ENCODE measurements around the gene DYRK2. TPM values are rescaled to one million over a fixed set of nuclear protein-coding genes. Genes with fewer than 3 reads are reported as not detected.
A peak's percentile ranks its signal among the peaks of the same experiment; 100 is the strongest.

The DYRK2 gene
- total and polyA plus RNA-seq, 10 donors = 5.0 to 42.8 (median 35.5) TPM

- intact Hi-C loops (cut with DNase I; ENCODE audit: low total_unique reads) = no loop called here
- H3K9me3 ChIP-seq = no peaks in the 10 kb centered on the region
- no peak for TF ChIP-seq POLR2A (IDR thresholded peaks at IDR 0.05)
- no peak for TF ChIP-seq POLR2AphosphoS5 (IDR thresholded peaks at IDR 0.05)
- peaks cover 0 to 75% (median 11%) of the 10 kb centered on the region in 6 donors for H3K4me1 ChIP-seq
- no peak for DNase-seq
- no peaks in the 10 kb centered on the region for H3K27me3 ChIP-seq (replicated peaks in 1 of 7)
- WGBS, 5 donors = 38 to 58% (median 47%) methylated on average over 1 of the region's 1 CpG
- H3K4me3 ChIP-seq = no peak overlapping the region
- H3K27ac ChIP-seq = no peak overlapping the region
- peaks cover 0 to 19% (median 0%) of the 10 kb centered on the region in 6 donors for H3K36me3 ChIP-seq
Measured at GRCh38 chr12:67666605-67667004, 18.1 kb downstream of the DYRK2 start.

GRCh38 chr12:67667276-67668073 lies 18.9 kb downstream of the DYRK2 start:
- Histone ChIP-seq H3K9me3 (peaks cover 0 to 3% (median 0%) of the 10 kb centered on the region in 8 donors), H3K4me3 (no peak overlapping the region), H3K27ac (no peak overlapping the region), H3K4me1 (peaks cover 0 to 67% (median 8%) of the 10 kb centered on the region in 6 donors), H3K36me3 (peaks cover 0 to 11% (median 0%) of the 10 kb centered on the region in 6 donors), H3K27me3 (replicated peaks in 1 of 7) (no peaks in the 10 kb centered on the region)
- DNase-seq = no peak
- no peak for TF ChIP-seq CTCF (IDR thresholded peaks at IDR 0.05 in 8 of 11, conservative IDR thresholded peaks at IDR 0.05 in 3 of 11)
- TF ChIP-seq POLR2AphosphoS5 (IDR thresholded peaks at IDR 0.05) = no peak
- TF ChIP-seq POLR2A (IDR thresholded peaks at IDR 0.05) = no peak
- intact Hi-C loops (cut with DNase I; ENCODE audit: low total_unique reads) = no loop called here
- 55 to 87% (median 63%) methylated on average over 8 of the region's 8 CpGs for WGBS, 5 donors

DNA sequence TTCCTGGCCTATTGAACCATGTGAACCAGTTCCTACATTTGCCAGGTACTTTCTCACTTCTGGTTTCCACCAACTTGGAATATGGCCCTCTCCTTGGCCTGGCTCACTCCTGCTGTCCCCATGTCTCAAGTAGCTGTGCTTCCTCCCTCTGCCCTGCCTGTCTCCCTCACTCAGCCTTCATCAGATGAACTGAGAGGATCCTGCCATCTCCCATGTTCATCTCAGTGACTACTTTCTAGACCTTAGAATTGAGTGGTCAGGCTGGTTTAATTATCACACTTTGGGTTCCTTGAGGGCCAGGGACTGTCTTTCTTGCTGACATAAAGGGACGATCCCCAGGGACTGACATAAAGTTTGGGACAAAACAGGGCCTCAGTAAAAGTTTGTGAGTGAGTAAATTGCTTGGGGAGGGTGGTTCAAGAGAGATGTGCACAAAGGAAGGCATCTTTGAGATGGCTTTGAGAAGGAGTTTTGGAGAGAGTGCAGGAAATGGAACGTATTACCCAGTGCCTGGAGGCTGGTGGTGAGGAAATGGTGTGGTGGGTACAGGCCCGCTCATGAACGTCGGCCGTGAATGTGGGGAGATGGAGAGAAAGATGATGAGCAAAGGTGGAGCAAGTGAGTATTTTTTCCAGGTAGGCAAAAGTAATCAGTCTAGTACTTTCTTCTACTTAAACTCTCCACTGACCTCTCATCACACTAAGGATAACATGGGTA lies 20.8 kb downstream of the DYRK2 start:
- H3K27me3 ChIP-seq (replicated peaks in 1 of 7) = no peaks in the 10 kb centered on the region
- TF ChIP-seq CTCF (IDR thresholded peaks at IDR 0.05 in 8 of 11, conservative IDR thresholded peaks at IDR 0.05 in 3 of 11) (no peak), POLR2A (IDR thresholded peaks at IDR 0.05) (no peak), POLR2AphosphoS5 (IDR thresholded peaks at IDR 0.05) (no peak)
- H3K4me1 ChIP-seq = peaks cover 0 to 48% (median 8%) of the 10 kb centered on the region in 6 donors
- peaks cover 0 to 22% (median 18%) of the 10 kb centered on the region in 8 donors for H3K9me3 ChIP-seq
- 80 to 91% (median 82%) methylated on average over 6 of the region's 6 CpGs for WGBS, 5 donors
- peaks cover 0 to 10% (median 0%) of the 10 kb centered on the region in 6 donors for H3K36me3 ChIP-seq
- H3K27ac ChIP-seq = peak overlapping the region in 1 of 8 donors; percentile 9
- intact Hi-C loops (cut with DNase I; ENCODE audit: low total_unique reads) = no loop called here
- no peak overlapping the region for H3K4me3 ChIP-seq
- DNase-seq = no peak

DNA sequence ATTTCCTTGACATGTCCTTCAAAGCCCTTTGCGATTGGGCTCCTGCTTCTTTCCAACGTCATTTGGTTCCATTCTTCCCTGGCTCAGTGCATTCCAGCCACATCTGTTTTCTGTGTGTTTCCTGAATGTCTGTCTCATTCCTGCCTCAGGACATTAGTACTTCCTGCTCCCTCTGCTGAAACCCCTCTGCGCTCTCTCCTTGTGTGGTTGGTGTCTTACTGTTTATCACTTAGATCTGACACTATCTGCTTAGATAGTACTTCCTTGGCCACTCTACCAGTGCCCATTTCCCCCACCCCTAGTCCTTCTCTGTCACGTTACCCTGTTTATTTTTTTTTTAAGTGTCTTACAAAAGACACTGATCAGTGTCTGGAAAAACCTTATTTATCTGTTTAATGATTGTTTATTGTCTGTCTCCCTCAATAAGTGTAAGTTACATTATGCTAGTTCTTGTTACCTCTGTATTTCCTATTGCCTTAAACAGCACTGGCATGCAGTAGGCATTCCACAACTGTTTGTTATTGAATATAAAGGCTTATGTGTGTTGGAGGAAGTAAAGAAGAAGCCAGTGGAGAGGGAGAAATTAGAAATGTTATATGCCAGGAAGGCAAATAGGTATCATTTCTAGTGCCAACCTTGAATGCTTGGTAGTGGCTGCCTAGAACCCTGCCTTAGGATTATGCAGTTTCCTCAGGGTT lies 21.5 kb downstream of the DYRK2 start:
- Histone ChIP-seq H3K27me3 (replicated peaks in 1 of 7) (no peaks in the 10 kb centered on the region), H3K36me3 (peaks cover 0 to 10% (median 0%) of the 10 kb centered on the region in 6 donors), H3K4me3 (no peak overlapping the region), H3K9me3 (peaks cover 0 to 25% (median 22%) of the 10 kb centered on the region in 8 donors), H3K27ac (peak overlapping the region in 1 of 8 donors; percentile 9), H3K4me1 (peaks cover 0 to 41% (median 8%) of the 10 kb centered on the region in 6 donors)
- TF ChIP-seq CTCF (IDR thresholded peaks at IDR 0.05 in 8 of 11, conservative IDR thresholded peaks at IDR 0.05 in 3 of 11) = no peak
- TF ChIP-seq POLR2AphosphoS5 (IDR thresholded peaks at IDR 0.05) = no peak
- TF ChIP-seq POLR2A (IDR thresholded peaks at IDR 0.05) = no peak
- DNase-seq = no peak
- whole genome bisulfite sequencing, 5 donors = 67 to 89% (median 79%) methylated on average over 4 of the region's 4 CpGs
- intact Hi-C loops (cut with DNase I; ENCODE audit: low total_unique reads) = no loop called here
